ENCODE results near the gene PPP2R3B.

Gene PPP2R3B

GRCh38 chrX:371907-372306 is 14.8 kb downstream of the PPP2R3B start:
- H3K27ac ChIP-seq (ENCODE audit: insufficient read depth, low read depth, low read length, poor library complexity, severe bottlenecking), result no peak overlapping the region
- H3K9me3 ChIP-seq (ENCODE audit: control insufficient read depth, low read length), result no peaks in the 10 kb centered on the region
- H3K36me3 ChIP-seq (ENCODE audit: control insufficient read depth, insufficient read depth, low read length), result no peaks in the 10 kb centered on the region
- H3K4me1 ChIP-seq (ENCODE audit: control insufficient read depth, insufficient read depth, low read length), result peaks cover 18% of the 10 kb centered on the region
- peaks cover 43% of the 10 kb centered on the region for H3K27me3 ChIP-seq (ENCODE audit: control insufficient read depth, insufficient read depth, low read length, poor library complexity, severe bottlenecking)
- WGBS, 2 experiments, result 53 to 57% methylated on average over 14 to 15 of the region's 15 CpGs
- H3K4me3 ChIP-seq (ENCODE audit: insufficient read depth, low read depth, low read length), result no peak overlapping the region

- H3K9me3 ChIP-seq (ENCODE audit: control insufficient read depth, low read length), result no peaks in the 10 kb centered on the region
- H3K27me3 ChIP-seq (ENCODE audit: control insufficient read depth, insufficient read depth, low read length, poor library complexity, severe bottlenecking), result peaks cover 43% of the 10 kb centered on the region
- WGBS, 2 experiments, result 94 to 95% methylated on average over 48 of the region's 48 CpGs
- H3K4me3 ChIP-seq (ENCODE audit: insufficient read depth, low read depth, low read length), result no peak overlapping the region
- H3K36me3 ChIP-seq (ENCODE audit: control insufficient read depth, insufficient read depth, low read length), result no peaks in the 10 kb centered on the region
- no peak overlapping the region for H3K27ac ChIP-seq (ENCODE audit: insufficient read depth, low read depth, low read length, poor library complexity, severe bottlenecking)
- peaks cover 18% of the 10 kb centered on the region for H3K4me1 ChIP-seq (ENCODE audit: control insufficient read depth, insufficient read depth, low read length)
Observed at GRCh38 chrX:370963-371745, 15.6 kb downstream of the PPP2R3B start.

- 91% methylated on average over 43 of the region's 43 CpGs for WGBS, 2 experiments
- Histone ChIP-seq H3K4me3 (ENCODE audit: insufficient read depth, low read depth, low read length) (no peak overlapping the region), H3K27me3 (ENCODE audit: control insufficient read depth, insufficient read depth, low read length, poor library complexity, severe bottlenecking) (peaks cover 38% of the 10 kb centered on the region), H3K36me3 (ENCODE audit: control insufficient read depth, insufficient read depth, low read length) (no peaks in the 10 kb centered on the region), H3K4me1 (ENCODE audit: control insufficient read depth, insufficient read depth, low read length) (peaks cover 18% of the 10 kb centered on the region), H3K9me3 (ENCODE audit: control insufficient read depth, low read length) (no peaks in the 10 kb centered on the region), H3K27ac (ENCODE audit: insufficient read depth, low read depth, low read length, poor library complexity, severe bottlenecking) (no peak overlapping the region)
Observed at GRCh38 chrX:370244-370962, 16.3 kb downstream of the PPP2R3B start.

GRCh38 chrX:369563-370101 is 17.1 kb downstream of the PPP2R3B start:
- H3K4me3 ChIP-seq (ENCODE audit: insufficient read depth, low read depth, low read length), result no peak overlapping the region
- H3K27ac ChIP-seq (ENCODE audit: insufficient read depth, low read depth, low read length, poor library complexity, severe bottlenecking), result no peak overlapping the region

GRCh38 chrX:368811-369562 is 17.7 kb downstream of the PPP2R3B start:
- H3K9me3 ChIP-seq (ENCODE audit: control insufficient read depth, low read length), result no peaks in the 10 kb centered on the region
- no peak overlapping the region for H3K27ac ChIP-seq (ENCODE audit: insufficient read depth, low read depth, low read length, poor library complexity, severe bottlenecking)
- no peak overlapping the region for H3K4me3 ChIP-seq (ENCODE audit: insufficient read depth, low read depth, low read length)
- peaks cover 23% of the 10 kb centered on the region for H3K27me3 ChIP-seq (ENCODE audit: control insufficient read depth, insufficient read depth, low read length, poor library complexity, severe bottlenecking)
- 77 to 78% methylated on average over 25 of the region's 25 CpGs for WGBS, 2 experiments
- no peaks in the 10 kb centered on the region for H3K36me3 ChIP-seq (ENCODE audit: control insufficient read depth, insufficient read depth, low read length)
- peaks cover 12% of the 10 kb centered on the region for H3K4me1 ChIP-seq (ENCODE audit: control insufficient read depth, insufficient read depth, low read length)

More at GRCh38 chrX:369563-370101, 17.1 kb downstream of the PPP2R3B start:
- Histone ChIP-seq H3K9me3 (ENCODE audit: control insufficient read depth, low read length) (no peaks in the 10 kb centered on the region), H3K4me1 (ENCODE audit: control insufficient read depth, insufficient read depth, low read length) (peaks cover 15% of the 10 kb centered on the region), H3K27me3 (ENCODE audit: control insufficient read depth, insufficient read depth, low read length, poor library complexity, severe bottlenecking) (peaks cover 30% of the 10 kb centered on the region), H3K36me3 (ENCODE audit: control insufficient read depth, insufficient read depth, low read length) (no peaks in the 10 kb centered on the region)
- WGBS, 2 experiments, result 91% methylated on average over 34 of the region's 34 CpGs

GRCh38 chrX:367866-368265 is 18.8 kb downstream of the PPP2R3B start:
- Histone ChIP-seq H3K4me3 (ENCODE audit: insufficient read depth, low read depth, low read length) (no peak overlapping the region), H3K27me3 (ENCODE audit: control insufficient read depth, insufficient read depth, low read length, poor library complexity, severe bottlenecking) (peaks cover 14% of the 10 kb centered on the region), H3K27ac (ENCODE audit: insufficient read depth, low read depth, low read length, poor library complexity, severe bottlenecking) (no peak overlapping the region), H3K36me3 (ENCODE audit: control insufficient read depth, insufficient read depth, low read length) (no peaks in the 10 kb centered on the region), H3K4me1 (ENCODE audit: control insufficient read depth, insufficient read depth, low read length) (peaks cover 12% of the 10 kb centered on the region), H3K9me3 (ENCODE audit: control insufficient read depth, low read length) (no peaks in the 10 kb centered on the region)
- WGBS, 2 experiments, result 94 to 95% methylated on average over 17 of the region's 17 CpGs

- H3K4me3 ChIP-seq (ENCODE audit: insufficient read depth, low read depth, low read length), result no peak overlapping the region
- peaks cover 12% of the 10 kb centered on the region for H3K4me1 ChIP-seq (ENCODE audit: control insufficient read depth, insufficient read depth, low read length)
- H3K27ac ChIP-seq (ENCODE audit: insufficient read depth, low read depth, low read length, poor library complexity, severe bottlenecking), result no peak overlapping the region
- WGBS, 2 experiments, result 94% methylated on average over 16 of the region's 16 CpGs
- H3K36me3 ChIP-seq (ENCODE audit: control insufficient read depth, insufficient read depth, low read length), result no peaks in the 10 kb centered on the region
- H3K27me3 ChIP-seq (ENCODE audit: control insufficient read depth, insufficient read depth, low read length, poor library complexity, severe bottlenecking), result peaks cover 9% of the 10 kb centered on the region
- no peaks in the 10 kb centered on the region for H3K9me3 ChIP-seq (ENCODE audit: control insufficient read depth, low read length)
Observed at GRCh38 chrX:367349-367748, 19.4 kb downstream of the PPP2R3B start.

GRCh38 chrX:363621-364375 is 22.9 kb downstream of the PPP2R3B start:
- peaks cover 21% of the 10 kb centered on the region for H3K36me3 ChIP-seq (ENCODE audit: control insufficient read depth, insufficient read depth, low read length)
- no peaks in the 10 kb centered on the region for H3K9me3 ChIP-seq (ENCODE audit: control insufficient read depth, low read length)
- H3K4me1 ChIP-seq (ENCODE audit: control insufficient read depth, insufficient read depth, low read length), result peaks cover 1% of the 10 kb centered on the region
- no peak overlapping the region for H3K4me3 ChIP-seq (ENCODE audit: insufficient read depth, low read depth, low read length)
- no peak overlapping the region for H3K27ac ChIP-seq (ENCODE audit: insufficient read depth, low read depth, low read length, poor library complexity, severe bottlenecking)
- 96% methylated on average over 37 of the region's 37 CpGs for WGBS, 2 experiments
- no peaks in the 10 kb centered on the region for H3K27me3 ChIP-seq (ENCODE audit: control insufficient read depth, insufficient read depth, low read length, poor library complexity, severe bottlenecking)

GRCh38 chrX:362937-363620 is 23.6 kb downstream of the PPP2R3B start:
- no peak overlapping the region for H3K27ac ChIP-seq (ENCODE audit: insufficient read depth, low read depth, low read length, poor library complexity, severe bottlenecking)
- 81 to 82% methylated on average over 38 of the region's 38 CpGs for WGBS, 2 experiments
- peaks cover 21% of the 10 kb centered on the region for H3K36me3 ChIP-seq (ENCODE audit: control insufficient read depth, insufficient read depth, low read length)
- no peaks in the 10 kb centered on the region for H3K9me3 ChIP-seq (ENCODE audit: control insufficient read depth, low read length)
- H3K27me3 ChIP-seq (ENCODE audit: control insufficient read depth, insufficient read depth, low read length, poor library complexity, severe bottlenecking), result no peaks in the 10 kb centered on the region
- no peaks in the 10 kb centered on the region for H3K4me1 ChIP-seq (ENCODE audit: control insufficient read depth, insufficient read depth, low read length)
- no peak overlapping the region for H3K4me3 ChIP-seq (ENCODE audit: insufficient read depth, low read depth, low read length)

Data from ectodermal cell (in vitro differentiated cells).